GM12892 (cell line): ENCODE results near the gene TEAD1.

Experiments
- DNase-seq: peaks from one replicate; pipeline ENCODE4 v3.0.0; 2011; ENCODE audit not compliant: insufficient read length
- FAIRE-seq: peaks from 2 replicates; lab custom pipeline; 2011; peaks lifted over from hg19 to GRCh38; lab: Jason Lieb, UNC
- POLR2A ChIP-seq: IDR thresholded peaks from 2 replicates; pipeline ENCODE4 v1.6.1; 2011; ENCODE audit warnings: low read depth, low read length, control low read depth
- POLR2AphosphoS5 ChIP-seq: IDR thresholded peaks from 2 replicates; pipeline ENCODE4 v1.6.1; 2011; ENCODE audit warnings: low read depth, low read length, control low read depth
- TAF1 ChIP-seq: IDR thresholded peaks from 2 replicates; pipeline ENCODE4 v1.6.1; 2011; ENCODE audit warnings: low read depth, mild to moderate bottlenecking, control low read depth, low read length, borderline replicate concordance

The TEAD1 gene

GRCh38 chr11:12640926-12641849, 33.0 kb upstream of the TEAD1 start:
- no peak for DNase-seq
- TF ChIP-seq POLR2AphosphoS5 (no peak), TAF1 (no peak), POLR2A (no peak)
- FAIRE-seq: peak; percentile 90

- DNase-seq: no peak
- no peak for TF ChIP-seq TAF1
- TF ChIP-seq POLR2A: no peak
- no peak for TF ChIP-seq POLR2AphosphoS5
- peak; percentile 38 for FAIRE-seq
Measured at GRCh38 chr11:12642040-12642439, 32.2 kb upstream of the TEAD1 start.

GRCh38 chr11:12642806-12643428, 31.3 kb upstream of the TEAD1 start:
- no peak for DNase-seq
- no peak for TF ChIP-seq TAF1
- TF ChIP-seq POLR2AphosphoS5: no peak
- no peak for TF ChIP-seq POLR2A
- peak; percentile 14 for FAIRE-seq

GRCh38 chr11:12646478-12646877, 27.7 kb upstream of the TEAD1 start:
- TF ChIP-seq TAF1 (no peak), POLR2A (no peak), POLR2AphosphoS5 (no peak)
- no peak for DNase-seq
- no peak for FAIRE-seq

GRCh38 chr11:12653729-12654128, 20.5 kb upstream of the TEAD1 start:
- FAIRE-seq (no peak), DNase-seq (no peak)
- TF ChIP-seq POLR2A: no peak
- no peak for TF ChIP-seq TAF1
- TF ChIP-seq POLR2AphosphoS5: no peak

- DNase-seq (no peak), FAIRE-seq (no peak)
- TF ChIP-seq POLR2AphosphoS5: no peak
- no peak for TF ChIP-seq TAF1
- TF ChIP-seq POLR2A: no peak
Measured at GRCh38 chr11:12655842-12656241, 18.4 kb upstream of the TEAD1 start.

- DNase-seq (no peak), FAIRE-seq (no peak)
- TF ChIP-seq TAF1: no peak
- TF ChIP-seq POLR2A: no peak
- no peak for TF ChIP-seq POLR2AphosphoS5
Measured at GRCh38 chr11:12657336-12657735, 16.9 kb upstream of the TEAD1 start.

GRCh38 chr11:12657981-12658380, 16.2 kb upstream of the TEAD1 start:
- DNase-seq (no peak), FAIRE-seq (no peak)
- TF ChIP-seq POLR2A (no peak), TAF1 (no peak), POLR2AphosphoS5 (no peak)

GRCh38 chr11:12662101-12662689, 12.0 kb upstream of the TEAD1 start:
- no peak for FAIRE-seq
- DNase-seq: no peak
- TF ChIP-seq POLR2AphosphoS5 (no peak), POLR2A (no peak), TAF1 (no peak)

- FAIRE-seq (no peak), DNase-seq (no peak)
- TF ChIP-seq TAF1 (no peak), POLR2AphosphoS5 (no peak), POLR2A (no peak)
Measured at GRCh38 chr11:12664385-12664784, 9.8 kb upstream of the TEAD1 start.

- TF ChIP-seq POLR2A (no peak), POLR2AphosphoS5 (no peak), TAF1 (no peak)
- DNase-seq (no peak), FAIRE-seq (no peak)
Measured at GRCh38 chr11:12666915-12667314, 7.3 kb upstream of the TEAD1 start.

GRCh38 chr11:12667646-12668045, 6.6 kb upstream of the TEAD1 start:
- no peak for TF ChIP-seq TAF1
- no peak for TF ChIP-seq POLR2A
- no peak for TF ChIP-seq POLR2AphosphoS5
- DNase-seq (no peak), FAIRE-seq (no peak)

GRCh38 chr11:12668166-12668565, 6.1 kb upstream of the TEAD1 start:
- TF ChIP-seq POLR2A (no peak), POLR2AphosphoS5 (no peak), TAF1 (no peak)
- FAIRE-seq: no peak

More at GRCh38 chr11:12668166-12668565, 6.1 kb upstream of the TEAD1 start:
- no peak for DNase-seq
